GM19035 (cell line): ENCODE data around the gene IL3.

Source experiments
- ATAC-seq: cut with Tn5 transposase; IDR thresholded peaks from one replicate; pipeline ENCODE4 v1.9.1; 2021; ENCODE audit not compliant: unreplicated experiment

IL3 gene

GRCh38 chr5:132110930-132111329 lies 50.5 kb downstream of the IL3 start:
- no peak for ATAC-seq

- no peak for ATAC-seq
Measured at GRCh38 chr5:132112111-132112510, 51.7 kb downstream of the IL3 start.
